NCI-H1417 (cell line): Measurements from ENCODE around the gene HTR6.

Source experiments
- DNase-seq, 3 experiments: peaks; one replicate each; lab custom pipeline; 2025; lab: John Stamatoyannopoulos, UW

HTR6 gene

GRCh38 chr1:19688041-19688842 lies 23.6 kb downstream of the HTR6 start:
- no peak for DNase-seq

DNA sequence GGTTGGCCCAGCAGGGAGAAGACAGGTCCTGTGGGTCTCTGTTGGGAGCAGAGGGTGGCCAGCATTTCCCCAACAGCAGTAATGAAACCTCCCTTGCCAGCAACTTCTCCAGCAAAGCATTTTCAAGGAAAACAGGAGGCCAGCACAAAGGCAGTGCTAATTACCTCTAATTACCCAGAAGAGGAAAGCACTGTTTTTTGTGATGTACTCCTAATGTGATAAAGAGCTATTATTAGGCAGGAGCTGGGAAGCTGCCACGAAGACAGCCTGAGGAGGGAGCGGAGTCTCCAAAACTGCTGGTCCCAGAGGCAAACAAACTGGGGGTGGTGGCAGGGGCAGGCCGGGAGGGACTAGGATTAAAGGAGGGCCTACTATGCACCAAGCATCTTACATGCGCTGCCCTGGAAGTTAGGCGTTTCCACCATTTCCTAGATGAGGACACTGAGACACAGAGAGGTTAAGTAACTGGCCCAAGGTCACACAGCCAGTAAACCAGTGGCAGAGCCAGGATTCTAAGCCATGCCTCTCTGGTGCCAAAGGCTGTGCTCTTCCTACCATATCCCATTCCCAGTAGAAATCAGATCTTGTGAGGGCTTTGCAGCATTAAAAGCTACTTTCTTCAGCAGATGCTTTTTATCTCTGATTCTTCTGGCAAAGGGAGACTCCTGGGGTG lies 24.5 kb downstream of the HTR6 start:
- peak in 2 of 3 experiments; percentile 43 to 80 for DNase-seq

- no peak for DNase-seq
Measured at GRCh38 chr1:19689856-19690255, 25.2 kb downstream of the HTR6 start.

DNA sequence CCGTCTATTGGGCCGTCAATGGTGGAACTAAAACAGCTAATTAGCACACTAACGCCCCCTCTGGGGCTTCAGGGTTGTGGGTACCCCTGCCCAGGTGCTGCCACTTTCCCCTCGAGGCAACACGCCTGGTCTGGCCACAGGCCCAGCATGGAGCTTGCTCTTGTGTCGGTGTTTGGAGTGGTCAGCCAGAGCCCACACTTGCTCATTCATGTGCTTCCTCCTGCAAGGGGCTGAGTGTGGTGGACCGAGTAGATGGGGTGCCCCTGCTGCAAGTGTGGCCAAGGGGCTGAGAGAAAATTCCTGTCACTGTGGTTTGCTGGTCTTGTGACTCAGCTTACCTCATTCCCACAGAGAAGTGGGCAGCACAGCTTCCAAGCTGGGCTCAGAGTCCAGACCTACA lies 25.7 kb downstream of the HTR6 start:
- DNase-seq: no peak

DNA sequence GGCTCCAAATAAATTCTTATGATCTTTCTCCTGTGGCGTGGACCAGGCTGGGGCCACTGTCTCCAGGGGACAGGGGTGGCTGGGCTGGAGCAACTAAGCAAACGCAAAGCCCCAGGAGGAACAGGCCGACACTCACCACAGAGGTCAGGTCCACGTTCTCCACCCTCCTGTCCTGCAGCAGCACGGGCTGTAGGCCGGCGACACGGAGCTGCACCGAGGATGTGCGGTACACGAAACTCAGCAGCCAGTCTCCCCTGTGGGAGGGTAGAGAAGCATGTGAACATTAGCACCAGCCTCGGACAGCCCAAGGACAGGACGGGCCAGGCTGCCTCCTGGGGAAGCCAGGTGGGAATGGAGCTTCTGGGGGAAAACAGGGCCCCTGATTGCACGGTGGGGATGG lies 29.6 kb downstream of the HTR6 start:
- DNase-seq: no peak

DNA sequence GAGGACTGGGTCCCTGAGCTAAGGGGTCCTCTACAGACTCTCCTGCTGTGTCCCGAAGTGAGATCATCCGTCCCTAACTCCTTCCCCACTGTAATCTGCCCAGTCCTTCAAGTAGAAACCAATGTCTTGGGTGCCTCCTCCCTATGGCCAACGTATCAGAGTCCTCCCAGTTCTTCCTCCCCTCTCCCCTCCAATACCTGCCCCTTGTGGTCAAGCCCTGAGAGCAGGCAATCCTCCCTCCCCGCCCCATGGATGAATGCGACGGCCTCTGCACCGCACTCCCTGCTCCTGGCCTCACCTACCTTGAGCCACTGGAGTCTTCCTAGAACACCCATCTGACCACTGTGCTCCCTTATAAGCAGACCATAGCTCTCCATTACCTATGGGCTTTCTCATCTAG lies 31.1 kb downstream of the HTR6 start:
- no peak for DNase-seq

DNA sequence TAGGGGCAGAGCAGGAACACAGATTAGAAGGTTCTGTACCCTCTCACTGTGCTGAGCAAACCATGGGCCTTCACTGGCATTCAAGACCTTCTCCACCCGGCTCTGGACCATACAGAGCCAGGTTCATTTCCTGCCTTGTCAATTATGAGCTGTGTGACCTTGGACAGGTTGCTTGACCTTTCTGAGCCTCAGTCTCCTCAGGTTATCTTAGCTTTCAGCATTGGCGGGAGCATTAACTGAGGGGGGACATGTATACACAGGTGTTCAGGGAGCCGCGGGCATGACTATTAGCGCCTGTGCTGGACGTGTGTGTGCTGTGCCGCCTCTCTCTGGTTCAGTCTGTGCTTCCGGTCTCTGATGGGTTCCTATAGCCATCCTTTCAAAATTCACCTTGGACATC lies 32.1 kb downstream of the HTR6 start:
- no peak for DNase-seq

DNA sequence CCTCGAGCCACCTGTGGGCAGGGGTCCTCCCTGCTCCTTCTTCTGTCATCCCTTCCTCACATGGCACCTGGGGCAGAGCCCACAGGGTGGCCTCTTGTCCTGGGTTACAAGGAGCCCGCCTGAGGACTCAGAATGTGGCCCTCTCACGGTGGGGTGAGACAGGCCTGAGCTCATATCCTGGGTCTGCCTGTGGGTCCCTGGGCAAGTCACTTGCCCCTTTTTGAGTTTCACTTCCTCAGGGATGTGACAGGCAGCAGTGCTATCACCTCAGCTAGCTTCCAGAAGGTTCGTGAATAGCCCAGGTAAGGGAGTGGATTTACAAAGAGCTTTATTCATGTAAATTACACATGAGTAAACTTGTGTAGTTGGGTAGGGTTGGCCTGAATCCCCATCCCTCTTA lies 33.5 kb downstream of the HTR6 start:
- no peak for DNase-seq

- no peak for DNase-seq
Measured at GRCh38 chr1:19700079-19700777, 35.6 kb downstream of the HTR6 start.

- DNase-seq: no peak
Measured at GRCh38 chr1:19703280-19703679, 38.6 kb downstream of the HTR6 start.

DNA sequence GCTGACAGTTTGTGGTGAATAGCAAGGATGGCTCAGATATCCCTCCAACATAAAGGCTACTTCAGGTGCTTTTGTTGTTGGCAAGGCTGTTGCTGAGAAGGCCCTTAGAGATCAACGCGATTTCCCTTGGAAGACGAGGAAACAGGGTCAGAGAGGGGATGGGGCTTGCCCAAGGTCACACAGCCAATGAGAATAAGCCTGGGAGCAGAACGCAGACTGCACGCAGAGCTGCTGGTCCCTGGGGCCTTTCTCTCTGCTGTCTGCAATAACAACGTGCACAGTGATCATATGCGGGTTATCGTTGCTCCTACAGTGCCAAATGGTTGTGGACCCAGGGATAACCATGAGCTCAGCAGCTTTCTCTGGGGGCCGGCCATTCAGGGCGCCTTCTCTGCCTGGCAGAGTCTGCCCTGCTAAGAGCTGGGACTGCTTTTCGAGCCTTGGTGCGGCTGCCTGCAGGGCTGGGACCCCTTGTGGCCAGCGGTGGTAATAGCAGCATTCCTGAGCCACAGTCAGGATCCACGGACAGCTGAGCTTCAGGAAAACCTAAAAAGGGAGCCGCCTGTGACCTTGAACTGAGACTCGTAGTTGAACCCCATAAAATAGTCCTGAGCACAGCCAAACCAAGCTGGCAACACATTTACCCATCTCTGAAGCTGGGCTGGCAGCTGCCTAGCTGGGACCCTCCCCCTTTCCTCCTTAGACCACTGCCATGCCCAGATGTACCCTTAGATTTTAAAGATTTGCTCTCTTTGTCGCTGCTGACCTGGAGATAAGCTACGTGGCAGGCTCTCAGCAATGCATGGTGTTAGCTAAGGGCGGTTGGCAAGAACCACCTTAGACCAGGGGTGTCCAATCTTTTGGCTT lies 39.8 kb downstream of the HTR6 start:
- peak; percentile 42 to 69 (median 57) for DNase-seq

- DNase-seq: no peak
Measured at GRCh38 chr1:19705464-19705863, 40.8 kb downstream of the HTR6 start.

DNA sequence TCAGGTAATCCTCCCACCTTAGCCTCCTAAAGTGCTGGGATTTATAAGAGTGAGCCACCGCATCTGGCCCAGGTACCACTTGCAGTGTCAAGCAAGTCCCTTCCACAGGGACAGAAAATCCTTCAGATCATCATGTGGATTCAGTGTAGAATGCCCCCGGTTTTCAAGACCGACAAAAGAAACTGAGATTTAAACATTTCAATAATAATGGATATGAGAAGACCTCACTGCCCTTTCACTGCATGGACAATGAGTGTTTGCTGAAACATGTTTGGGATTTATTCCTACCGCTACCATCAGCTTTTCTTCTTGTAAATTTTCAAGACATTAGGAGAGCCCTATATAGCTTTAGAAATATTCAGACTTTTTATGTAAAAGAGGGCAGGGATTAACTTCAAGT lies 41.5 kb downstream of the HTR6 start:
- no peak for DNase-seq

GRCh38 chr1:19708567-19709110 lies 44.0 kb downstream of the HTR6 start:
- DNase-seq: no peak

DNA sequence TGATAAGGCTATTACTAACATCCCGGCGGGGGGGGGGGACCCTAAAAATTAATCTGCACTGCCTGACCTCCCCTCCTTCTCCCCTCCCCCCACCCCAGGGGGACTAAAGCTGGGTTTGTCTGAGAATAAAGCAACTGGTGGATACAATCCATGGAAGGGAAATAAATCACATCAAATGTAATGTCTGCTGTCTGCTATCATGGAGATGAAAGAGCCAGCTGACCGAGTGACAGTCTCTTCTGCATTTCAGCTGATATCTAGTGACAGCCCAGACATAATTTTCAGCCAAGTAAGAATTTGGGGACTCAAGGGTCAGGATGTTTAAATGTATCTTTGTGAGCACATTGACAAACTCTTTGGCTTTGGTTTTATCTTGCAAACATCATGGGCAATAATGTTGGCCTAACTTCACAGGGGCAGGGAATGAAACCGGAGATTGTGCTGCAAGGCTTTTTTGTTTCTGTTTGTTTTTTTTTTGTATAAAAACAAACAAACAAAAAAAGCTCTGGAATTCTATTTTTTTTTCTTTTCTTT lies 44.7 kb downstream of the HTR6 start:
- DNase-seq: no peak

DNA sequence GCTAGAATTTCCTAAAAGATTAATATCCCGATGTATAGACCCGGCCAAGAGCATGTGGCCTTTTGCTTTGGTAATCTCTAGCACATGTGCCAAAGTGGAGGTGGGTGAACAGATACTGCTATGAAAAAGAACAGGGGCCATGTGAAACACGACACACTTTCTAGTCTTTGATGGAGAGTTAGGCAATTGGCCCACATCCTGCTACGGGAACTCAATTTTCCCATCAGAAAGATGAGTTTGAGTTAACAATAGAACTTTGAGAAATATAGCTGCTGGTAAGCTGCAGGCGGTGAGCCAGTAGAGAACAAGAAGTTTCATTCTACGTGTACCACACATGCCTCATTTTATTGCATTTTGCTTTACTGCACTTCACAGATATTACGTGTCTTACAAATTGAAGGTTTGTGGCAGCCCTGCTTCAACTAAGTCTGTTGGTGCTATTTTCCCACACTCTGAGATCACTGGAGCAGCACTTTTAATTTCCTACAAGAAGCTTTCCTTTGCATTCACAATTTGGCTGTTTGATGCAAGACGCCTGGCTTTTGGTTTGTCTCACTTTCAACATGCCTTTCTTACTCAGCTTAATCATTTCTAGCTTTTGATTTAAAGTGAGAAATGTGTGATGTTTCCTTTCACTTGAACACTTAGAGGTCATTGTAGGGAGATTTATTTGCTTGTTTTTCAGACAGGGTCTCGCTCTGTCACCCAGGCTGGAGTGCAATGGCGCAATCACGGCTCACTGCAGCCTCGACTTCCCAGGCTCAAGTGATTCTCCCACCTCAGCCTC lies 46.3 kb downstream of the HTR6 start:
- DNase-seq: no peak

DNA sequence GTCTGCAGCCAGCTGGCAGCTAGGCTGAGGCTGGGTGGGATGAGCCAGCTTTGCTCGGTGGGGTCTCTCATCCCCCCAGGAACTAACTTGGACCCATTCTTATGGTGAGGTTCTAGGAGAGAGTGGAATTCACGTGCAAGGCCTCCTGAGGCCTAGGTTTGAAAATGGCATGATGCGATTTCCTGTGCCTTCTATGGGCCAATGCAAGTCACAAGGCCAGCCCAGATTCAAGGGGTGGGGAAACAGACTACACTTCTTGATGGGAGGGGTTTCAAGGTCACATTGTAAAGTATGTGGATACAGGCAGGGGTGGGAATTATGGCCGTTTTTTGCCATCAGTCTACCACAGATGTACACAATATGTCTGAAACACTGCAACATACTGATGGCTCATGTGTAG lies 48.3 kb downstream of the HTR6 start:
- no peak for DNase-seq

DNA sequence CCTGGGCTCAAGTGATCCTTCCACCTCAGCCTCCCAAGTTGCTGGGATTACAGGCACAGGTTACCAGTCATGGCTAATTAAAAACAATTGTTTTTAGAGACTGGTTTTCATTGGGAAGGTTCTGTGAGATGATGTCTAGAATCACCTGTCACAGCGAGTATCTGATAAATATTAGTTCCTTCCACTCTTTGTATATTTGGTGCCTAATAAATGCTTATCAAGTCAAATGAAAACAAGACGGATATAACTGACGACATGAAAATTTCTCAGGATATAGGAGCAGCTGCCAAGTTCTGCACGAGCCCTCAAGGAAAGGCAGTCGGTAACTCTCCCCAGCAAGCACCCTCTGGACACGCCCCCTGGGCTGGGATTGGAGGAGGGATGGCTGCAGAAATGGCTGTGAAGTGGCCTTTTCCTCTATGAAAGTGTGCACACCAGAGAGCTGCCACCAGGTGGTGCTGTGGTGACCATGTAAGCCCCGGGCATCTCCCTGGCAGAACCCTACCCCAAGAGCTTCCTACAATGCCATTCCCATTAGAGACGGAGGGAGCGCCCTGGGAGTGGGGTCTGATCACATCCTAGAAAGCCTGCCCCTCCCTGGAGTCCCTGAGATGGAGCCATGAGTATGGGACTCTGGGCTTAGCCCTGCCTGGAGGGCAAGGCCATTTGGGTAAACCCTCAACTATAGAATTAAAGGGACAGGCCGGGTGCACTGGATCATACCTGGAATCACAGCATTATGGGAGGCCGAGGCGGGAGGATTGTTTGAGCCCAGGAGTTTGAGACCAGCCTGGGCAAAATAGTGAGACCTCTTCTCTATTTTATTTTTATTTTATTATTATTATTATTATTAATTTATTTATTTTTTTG lies 50.9 kb downstream of the HTR6 start:
- peak; percentile 88 to 97 (median 95) for DNase-seq

GRCh38 chr1:19717467-19717866 lies 52.8 kb downstream of the HTR6 start:
- DNase-seq: no peak

DNA sequence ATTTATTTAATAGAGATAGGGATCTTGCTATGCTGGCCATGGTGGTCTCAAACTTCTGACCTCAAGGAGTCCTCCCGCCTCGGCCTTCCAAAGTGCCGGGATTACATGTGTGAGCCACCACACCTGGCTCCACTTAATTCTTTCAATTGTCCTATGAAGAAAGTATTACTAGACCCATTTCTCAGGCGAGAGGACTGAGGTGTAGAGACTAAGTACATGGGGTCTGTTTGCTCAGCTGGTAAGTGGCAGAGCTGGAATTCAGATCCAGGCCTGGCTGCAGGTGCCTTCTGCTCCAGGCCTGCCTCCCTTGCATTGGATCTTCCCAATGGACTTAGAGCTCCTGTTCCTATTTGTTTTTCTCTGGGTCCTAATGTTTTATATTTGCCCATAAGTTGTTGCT lies 55.5 kb downstream of the HTR6 start:
- DNase-seq: no peak
